IMR-90 (cell line): ENCODE results near the gene CREBBP. TPM values are rescaled to one million over a fixed set of nuclear protein-coding genes. Genes with fewer than 3 reads are reported as not detected.

Experiments
- ATAC-seq: fragments of 200-7000 bp; cut with Tn5 transposase; 2 replicates; pipeline ENCODE4 v1.9.1; 2020; ENCODE audit warnings: low read depth, mild to moderate bottlenecking, moderate library complexity
- BruUV-seq: library from RNA; stranded (reverse); fragments of 400-500 nt; replicated peaks from 2 replicates; lab custom pipeline; 2021; lab: Mats Ljungman, UMichigan
- CTCF ChIA-PET: fragments of 300-600 bp; formaldehyde crosslinking; extraction: SDS; loops from one replicate; lab custom pipeline; 2021; ENCODE audit warnings: antibody characterized with exemption; lab: Yijun Ruan, JAX
- POLR2A ChIA-PET: fragments of 300-600 bp; sonication (Branson Sonifier 250); formaldehyde crosslinking; loops from one replicate; lab custom pipeline; 2022; ENCODE audit warnings: antibody characterized with exemption; ENCODE audit not compliant: unreplicated experiment; lab: Charles Lee
- DNase-seq: peaks from one replicate; pipeline ENCODE4 v3.0.0; 2013
- H2AFZ ChIP-seq: replicated peaks from 2 replicates; pipeline ENCODE3; 2013; ENCODE audit warnings: low read length, mild to moderate bottlenecking; ENCODE audit not compliant: poor library complexity
- H2AK5ac ChIP-seq: 2 replicates; pipeline ENCODE4 v1.6.1; 2013; ENCODE audit warnings: low read depth, low read length, inconsistent platforms
- H2AK9ac ChIP-seq: replicated peaks from 2 replicates; pipeline ENCODE3; 2013; ENCODE audit warnings: mild to moderate bottlenecking, low read depth, low read length, moderate library complexity; ENCODE audit not compliant: poor library complexity
- H2BK120ac ChIP-seq: 2 replicates; pipeline ENCODE4 v1.6.1; 2013; ENCODE audit warnings: low read depth, low read length, inconsistent platforms
- H2BK15ac ChIP-seq: 3 replicates; pipeline ENCODE4 v1.6.1; 2013; ENCODE audit warnings: low read depth, low read length, inconsistent platforms
- H2BK20ac ChIP-seq: 2 replicates; pipeline ENCODE4 v1.6.1; 2013; ENCODE audit warnings: low read depth, mild to moderate bottlenecking, inconsistent platforms, low read length, moderate library complexity
- H2BK5ac ChIP-seq: 2 replicates; pipeline ENCODE4 v1.6.1; 2013; ENCODE audit warnings: mild to moderate bottlenecking, low read depth, low read length, inconsistent platforms; ENCODE audit not compliant: poor library complexity, severe bottlenecking
- H3K14ac ChIP-seq: replicated peaks from 2 replicates; pipeline ENCODE4 v1.6.1; 2013; ENCODE audit warnings: low read depth, low read length, inconsistent platforms
- H3K18ac ChIP-seq: 2 replicates; pipeline ENCODE4 v1.6.1; 2013; ENCODE audit warnings: low read depth, low read length, control low read depth
- H3K23ac ChIP-seq: 2 replicates; pipeline ENCODE4 v1.6.1; 2013; ENCODE audit warnings: low read depth, low read length, inconsistent platforms
- H3K27ac ChIP-seq: 2 replicates; pipeline ENCODE4 v1.5.1; 2013; ENCODE audit warnings: mild to moderate bottlenecking, control low read depth, low read length; ENCODE audit not compliant: insufficient read depth
- H3K27me3 ChIP-seq: 2 replicates; pipeline ENCODE4 v1.6.1; 2013; ENCODE audit warnings: low read length; ENCODE audit not compliant: control insufficient read depth, insufficient read depth
- H3K36me3 ChIP-seq: 2 replicates; pipeline ENCODE4 v1.6.1; 2013; ENCODE audit warnings: low read length, mixed read lengths; ENCODE audit not compliant: control insufficient read depth, insufficient read depth
- H3K4ac ChIP-seq: 2 replicates; pipeline ENCODE4 v1.6.1; 2013; ENCODE audit warnings: low read depth, low read length, inconsistent platforms
- H3K4me1 ChIP-seq: 2 replicates; pipeline ENCODE4 v1.6.1; 2013; ENCODE audit warnings: low read length, mixed read lengths; ENCODE audit not compliant: control insufficient read depth, insufficient read depth
- H3K4me2 ChIP-seq: 2 replicates; pipeline ENCODE4 v1.6.1; 2013; ENCODE audit warnings: low read depth, mild to moderate bottlenecking, control low read depth, low read length, moderate library complexity
- H3K4me3 ChIP-seq: 2 replicates; pipeline ENCODE4 v1.5.1; 2013; ENCODE audit warnings: low read depth, mild to moderate bottlenecking, control low read depth, low read length, moderate library complexity; ENCODE audit not compliant: insufficient read depth
- H3K56ac ChIP-seq: 2 replicates; pipeline ENCODE4 v1.6.1; 2013; ENCODE audit warnings: low read length, inconsistent platforms; ENCODE audit not compliant: insufficient read depth; ENCODE audit errors: extremely low read depth
- H3K79me1 ChIP-seq, 2 experiments: 2 replicates each; pipeline ENCODE4 v1.6.1; 2013; ENCODE audit warnings: low read length in 2 of 2, inconsistent platforms in 1 of 2, low read depth in 1 of 2
- H3K9ac ChIP-seq: 2 replicates; pipeline ENCODE4 v1.6.1; 2013; ENCODE audit warnings: low read depth, low read length, control low read depth
- H3K9me1 ChIP-seq: 2 replicates; pipeline ENCODE4 v1.6.1; 2013; ENCODE audit warnings: low read length, inconsistent platforms; ENCODE audit not compliant: insufficient read depth
- H3K9me3 ChIP-seq: 2 replicates; pipeline ENCODE4 v1.6.1; 2013; ENCODE audit warnings: low read length; ENCODE audit not compliant: control insufficient read depth, insufficient read depth
- H4K20me1 ChIP-seq: 2 replicates; pipeline ENCODE4 v1.6.1; 2013; ENCODE audit warnings: low read length, inconsistent platforms; ENCODE audit not compliant: insufficient read depth
- H4K5ac ChIP-seq: 2 replicates; pipeline ENCODE4 v1.6.1; 2013; ENCODE audit warnings: mild to moderate bottlenecking, low read depth, low read length, control low read depth
- H4K8ac ChIP-seq, 2 experiments: 2 replicates each; pipeline ENCODE4 v1.6.1; 2013; ENCODE audit warnings: low read depth in 2 of 2, low read length in 2 of 2, control low read depth in 1 of 2, inconsistent platforms in 1 of 2
- H4K91ac ChIP-seq: 2 replicates; pipeline ENCODE4 v1.6.1; 2013; ENCODE audit warnings: low read depth, low read length, inconsistent platforms; ENCODE audit not compliant: insufficient read depth
- CEBPB ChIP-seq: IDR thresholded peaks from 2 replicates; pipeline ENCODE4 v1.6.1; 2012; ENCODE audit warnings: low read depth, low read length, improper control_type of control experiment
- CHD1 ChIP-seq: IDR thresholded peaks from 2 replicates; pipeline ENCODE4 v1.6.1; 2012; ENCODE audit warnings: low read depth, low read length, improper control_type of control experiment
- MXI1 ChIP-seq: IDR thresholded peaks from 2 replicates; pipeline ENCODE4 v1.6.1; 2012; ENCODE audit warnings: low read depth, mild to moderate bottlenecking, low read length, moderate library complexity, borderline replicate concordance
- NFE2L2 ChIP-seq: fragments of 150-350 bp; IDR thresholded peaks from 2 replicates; pipeline ENCODE4 v1.6.1; 2016; ENCODE audit warnings: low read depth, mild to moderate bottlenecking, low read length
- POLR2A ChIP-seq: IDR thresholded peaks from 2 replicates; pipeline ENCODE4 v1.6.1; 2012; ENCODE audit warnings: mild to moderate bottlenecking, low read depth, low read length
- RCOR1 ChIP-seq: IDR thresholded peaks from 2 replicates; pipeline ENCODE4 v1.6.1; 2012; ENCODE audit warnings: mild to moderate bottlenecking, low read length, improper control_type of control experiment; ENCODE audit not compliant: insufficient replicate concordance
- SMC3 ChIP-seq: fragments of 150-350 bp; IDR thresholded peaks from 2 replicates; pipeline ENCODE4 v1.6.1; 2016; ENCODE audit warnings: low read depth, mild to moderate bottlenecking, antibody characterized with exemption, low read length, moderate library complexity
- WGBS, 2 experiments: methylation state at CpG; one replicate each; pipeline versions ENCODE4 v1.1.5 to v1.1.7; 2013; ENCODE audit warnings: missing lambda C conversion rate in 2 of 2; ENCODE audit not compliant: insufficient read length in 1 of 2; ENCODE audit errors: extremely low coverage in 2 of 2; 5-methylcytosine and 5-hydroxymethylcytosine counted together
- dilution Hi-C: fragments of 300-500 bp; cut with HindIII; formaldehyde crosslinking; loops from one replicate; pipeline ENCODE4 v1.14.3; 2018; ENCODE audit warnings: low sequenced_read_pairs; ENCODE audit not compliant: unreplicated experiment
- in situ Hi-C: fragments of 300-500 bp; cut with MboI; formaldehyde crosslinking; loops from 3 replicates; pipeline ENCODE4 v1.14.3; 2019; ENCODE audit warnings: low sequenced_read_pairs, inconsistent platforms, mixed read lengths
- intact Hi-C: fragments of 100-400 bp; cut with micrococcal nuclease; formaldehyde crosslinking; loops from 2 replicates; pipeline ENCODE4 v1.10.0; 2022
- polyA plus RNA-seq, 3 experiments: library from polyadenylated mRNA; depleted of rRNA; stranded (reverse); fragments of >200 nt; gene quantifications; 2 replicates each; pipeline ENCODE4 v1.2.3, GENCODE V29; 2012; ENCODE audit warnings: low replicate concordance in 1 of 3
- total RNA-seq: library from RNA; depleted of rRNA; stranded (reverse); fragments of >200 nt; gene quantifications from 2 replicates; pipeline ENCODE4 v1.2.3, GENCODE V29; 2012

CREBBP gene
- total and polyA plus RNA-seq, 2 of the 4 experiments (the other 2 are of a cell fraction): 7.3 to 12.5 TPM

GRCh38 chr16:3782566-3782965, 97.9 kb downstream of the CREBBP start:
- H4K20me1 ChIP-seq: peaks cover 47% of the 10 kb centered on the region
- H2BK15ac ChIP-seq: no peak overlapping the region
- no peak for ATAC-seq
- H2AK5ac ChIP-seq: no peak overlapping the region
- peaks cover 48% of the 10 kb centered on the region for H3K36me3 ChIP-seq
- H3K27ac ChIP-seq: no peak overlapping the region
- no peaks in the 10 kb centered on the region for H3K4me1 ChIP-seq
- H3K79me1 ChIP-seq: peaks cover 37 to 86% of the 10 kb centered on the region in 2 experiments
- in situ Hi-C loops (no loop called here), intact Hi-C loops (no loop called here), dilution Hi-C loops (no loop called here)
- H3K4me2 ChIP-seq: no peak overlapping the region
- no peak overlapping the region for H4K8ac ChIP-seq
- no peaks in the 10 kb centered on the region for H3K27me3 ChIP-seq
- H3K14ac ChIP-seq: no peak overlapping the region
- H4K5ac ChIP-seq: no peak overlapping the region
- H3K9me1 ChIP-seq: peaks cover 14% of the 10 kb centered on the region
- no peak overlapping the region for H3K9ac ChIP-seq
- WGBS, 2 experiments: no CpG with 5 or more reads among the region's 7 CpGs
- no peak overlapping the region for H2BK120ac ChIP-seq
- BruUV-seq: no TSS peak
- H2AFZ ChIP-seq: no peak overlapping the region
- H3K9me3 ChIP-seq: no peaks in the 10 kb centered on the region
- no peak overlapping the region for H3K56ac ChIP-seq
- ChIA-PET CTCF (no interaction called here), POLR2A (no interaction called here)
- H3K23ac ChIP-seq: no peak overlapping the region
- H2AK9ac ChIP-seq: no peak overlapping the region
- H4K91ac ChIP-seq: no peak overlapping the region
- H2BK5ac ChIP-seq: no peak overlapping the region
- DNase-seq: no peak
- TF ChIP-seq SMC3 (no peak), CHD1 (no peak), CEBPB (no peak), MXI1 (no peak), POLR2A (no peak), NFE2L2 (no peak), RCOR1 (no peak)
- no peak overlapping the region for H3K4me3 ChIP-seq
- no peak overlapping the region for H3K4ac ChIP-seq
- H2BK20ac ChIP-seq: no peak overlapping the region
- no peak overlapping the region for H3K18ac ChIP-seq
